Cerebellar nuclear complex (tissue), 1 donor: ENCODE data around the gene CBLC.
"Not testable (repeated sequence)": the region's sequence is repeated elsewhere in the genome, so short reads cannot be mapped to it uniquely, and the experiment has no call there.

Experiments used
- DNase-seq, 2 experiments: peaks; one replicate each; lab custom pipeline; 2025; lab: John Stamatoyannopoulos, UW

Gene CBLC

DNA sequence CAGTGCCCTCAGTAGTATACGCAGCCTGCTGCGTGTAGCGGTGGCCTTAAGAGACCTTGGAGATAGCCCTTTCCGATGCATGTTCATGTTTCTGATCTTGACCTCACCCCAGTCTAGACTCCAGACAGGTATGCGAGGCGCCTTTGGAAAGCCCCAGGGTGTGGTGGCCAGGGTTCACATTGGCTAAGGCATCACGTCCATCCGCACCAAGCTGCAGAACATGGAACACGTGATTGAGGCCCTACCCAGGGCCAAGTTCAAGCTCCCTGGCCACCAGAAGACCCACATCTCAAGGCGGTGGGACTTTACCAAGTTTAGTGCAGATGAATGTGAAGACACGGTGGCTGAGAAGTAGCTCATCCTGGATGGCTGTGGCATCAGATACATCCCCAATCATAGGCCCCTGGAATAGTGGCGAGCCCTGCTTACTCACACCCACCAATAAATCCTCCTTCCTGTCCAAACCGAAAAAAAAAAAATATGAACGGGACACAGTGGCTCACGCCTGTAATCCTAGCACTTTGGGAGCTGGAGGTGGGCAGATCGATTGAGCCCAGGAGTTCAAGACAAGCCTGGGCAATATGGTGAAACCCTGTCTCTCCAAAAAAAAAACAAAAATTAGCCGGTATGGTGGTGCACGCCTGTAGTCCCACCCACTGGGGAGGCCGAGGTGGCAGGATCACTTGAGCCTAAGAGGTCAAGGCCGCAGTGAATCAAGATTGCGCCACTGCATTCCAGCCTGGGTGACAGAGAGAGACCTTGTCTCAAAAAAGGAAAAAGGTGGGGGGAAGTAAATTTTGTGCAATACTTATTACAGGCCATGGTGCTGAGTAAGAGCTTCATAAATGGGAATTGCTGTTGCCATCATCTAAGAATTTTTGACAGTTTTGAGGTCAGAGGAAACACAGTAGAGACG, 12.4 kb upstream of the CBLC start:
- DNase-seq = no peak

DNA sequence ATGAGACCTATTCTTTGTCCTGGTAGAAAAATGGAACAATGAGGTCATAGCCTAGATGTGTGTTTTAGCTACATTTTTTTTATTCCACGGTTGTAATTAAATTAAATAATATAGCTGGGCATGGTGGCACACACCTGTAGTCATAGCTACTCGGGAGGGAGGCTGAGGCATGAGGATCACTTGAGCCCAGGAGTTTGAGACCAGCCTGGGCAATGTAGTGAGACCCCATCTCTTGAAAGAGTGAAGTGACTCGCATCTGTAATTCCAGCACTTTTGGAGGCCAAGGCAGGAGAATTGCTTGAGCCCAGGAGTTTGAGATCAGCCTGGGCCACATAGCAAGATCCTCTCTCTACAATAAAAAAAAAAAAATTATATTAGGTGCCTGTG, 11.7 kb upstream of the CBLC start:
- no peak for DNase-seq

DNA sequence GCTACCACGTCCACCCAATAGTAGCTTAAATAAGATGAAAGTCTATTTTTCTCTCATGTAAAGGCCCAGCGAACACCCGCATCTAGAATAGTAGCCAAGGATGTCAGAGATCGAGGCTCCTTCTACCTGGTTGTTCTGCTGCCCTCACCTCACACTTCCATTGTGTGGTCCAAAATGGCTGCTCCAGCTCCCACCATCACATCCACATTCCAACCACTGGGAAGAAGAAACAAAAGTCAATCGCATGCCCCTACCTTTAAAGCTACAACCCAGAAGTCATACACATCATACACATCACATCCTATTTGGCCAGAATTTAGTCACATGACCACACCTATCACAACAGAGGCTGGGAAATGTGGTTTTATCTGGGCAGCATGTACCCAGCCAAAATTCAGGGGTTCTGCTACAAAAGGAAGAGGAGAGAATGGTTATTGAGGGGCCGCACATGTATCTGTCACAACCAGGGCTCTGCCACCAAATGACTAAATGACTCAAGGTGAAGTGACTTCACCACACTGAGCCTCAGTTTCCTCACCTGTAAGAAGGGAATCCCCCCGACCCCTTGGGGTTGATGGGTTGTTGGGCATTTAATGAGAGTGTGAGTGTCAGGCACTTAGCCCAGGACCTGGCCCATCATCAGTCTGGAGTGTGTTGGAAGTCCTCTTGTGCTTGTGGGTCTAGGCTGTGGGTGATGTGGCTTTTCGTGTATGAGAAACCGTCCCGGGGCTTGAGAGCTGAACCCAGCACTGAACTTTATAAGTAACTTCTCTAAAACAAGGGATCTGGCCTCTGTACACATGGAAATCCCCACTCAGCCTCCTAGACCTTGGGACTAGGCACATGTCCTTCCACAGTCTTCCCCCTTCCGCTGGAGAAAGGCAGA, 10.2 kb upstream of the CBLC start:
- DNase-seq = no peak

DNA sequence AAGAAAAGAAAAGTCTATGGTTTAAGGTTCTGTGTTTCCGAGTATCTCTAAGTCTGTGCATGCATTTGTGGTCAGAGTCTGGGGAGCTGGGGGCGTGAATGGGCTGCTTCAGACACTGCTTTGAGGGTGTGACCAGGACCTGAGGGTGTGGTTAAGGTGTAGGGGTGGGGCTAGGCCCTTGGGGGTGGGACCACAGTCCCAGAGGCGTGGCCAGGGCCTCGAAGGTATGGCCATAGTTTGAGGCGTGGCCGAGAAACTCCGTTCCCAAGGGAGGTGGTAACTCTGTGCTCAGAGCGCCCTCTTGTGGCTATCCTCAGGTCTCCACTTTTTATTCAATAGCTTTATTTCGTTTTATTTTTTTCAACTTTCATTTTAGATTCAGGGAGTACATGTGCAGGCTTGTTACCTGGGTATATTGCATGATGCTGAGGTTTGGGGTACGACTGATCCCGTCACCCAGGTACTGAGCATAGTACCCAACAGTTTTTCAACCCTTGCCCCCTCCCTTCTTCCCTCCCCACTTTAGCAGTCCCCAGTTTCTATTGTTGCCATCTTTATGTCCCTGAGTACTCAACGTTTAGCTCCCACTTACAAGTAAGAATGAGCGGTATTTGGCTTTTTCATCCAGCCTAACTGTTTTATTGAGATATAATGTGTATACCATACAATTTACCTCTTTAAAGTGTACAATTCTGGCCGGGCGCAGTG, 7.0 kb upstream of the CBLC start:
- no peak for DNase-seq

DNA sequence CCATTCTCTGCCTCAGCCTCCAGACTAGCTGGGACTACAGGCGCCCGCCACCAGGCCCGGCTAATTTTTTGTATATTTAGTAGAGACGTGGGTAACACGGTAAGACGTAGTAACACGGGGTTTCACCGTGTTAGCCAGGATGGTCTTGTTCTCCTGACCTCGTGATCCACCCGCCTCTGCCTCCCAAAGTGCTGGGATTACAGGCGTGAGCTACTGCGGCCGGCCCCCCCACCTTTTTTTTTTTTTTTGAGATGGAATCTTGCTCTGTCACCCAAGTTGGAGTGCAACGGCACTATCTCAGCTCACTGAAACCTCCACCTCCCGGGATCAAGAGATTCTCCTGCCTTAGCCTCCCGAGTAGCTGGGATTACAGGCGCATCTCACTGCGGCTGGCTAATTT, 5.5 kb upstream of the CBLC start:
- not testable (repeated sequence) for DNase-seq

DNA sequence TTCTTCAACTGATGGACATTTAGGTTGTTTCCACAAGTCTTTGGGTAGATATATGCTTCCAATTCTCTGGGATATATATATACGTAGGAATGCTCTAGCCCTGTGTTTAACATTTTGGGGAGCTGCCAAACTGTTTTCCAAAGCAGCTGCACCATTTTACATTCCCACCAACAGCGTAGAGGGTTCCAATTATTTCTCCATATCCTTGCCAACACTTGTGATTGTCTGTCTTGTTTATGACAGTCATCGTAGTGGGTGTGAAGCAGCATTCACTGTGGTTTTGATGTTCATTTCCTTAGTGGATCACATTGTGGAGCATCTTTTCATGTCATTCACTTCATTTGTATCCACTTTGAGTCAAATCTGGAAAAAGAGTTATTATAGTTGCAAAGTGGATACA, 4.7 kb upstream of the CBLC start:
- DNase-seq = no peak

DNA sequence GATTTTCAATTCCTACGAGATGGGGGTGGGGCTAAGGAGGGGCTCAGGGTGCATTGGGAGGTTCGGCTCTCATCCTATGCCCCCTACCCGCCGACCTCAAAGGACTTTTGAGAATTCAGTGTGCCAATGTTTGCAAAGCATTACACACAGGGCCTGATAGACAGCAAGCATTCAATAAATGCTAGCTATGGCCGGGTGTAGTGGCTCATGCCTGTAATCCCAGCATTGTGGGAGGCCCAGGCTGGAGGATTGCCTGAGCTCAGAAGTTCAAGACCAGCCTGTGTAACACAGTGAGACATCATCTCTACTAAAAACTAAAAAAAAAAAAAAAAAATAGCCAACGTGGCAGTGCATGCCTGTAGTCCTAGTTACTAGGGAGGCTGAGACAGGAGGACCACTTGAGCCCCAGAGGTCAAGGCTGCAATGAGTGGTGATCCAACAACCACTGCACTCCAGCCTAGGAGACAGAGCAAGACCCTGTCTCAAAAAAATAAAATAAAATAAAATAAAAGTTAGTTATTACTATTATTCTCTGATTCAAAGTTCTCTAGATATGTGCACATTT, 1.9 kb upstream of the CBLC start:
- DNase-seq = no peak

DNA sequence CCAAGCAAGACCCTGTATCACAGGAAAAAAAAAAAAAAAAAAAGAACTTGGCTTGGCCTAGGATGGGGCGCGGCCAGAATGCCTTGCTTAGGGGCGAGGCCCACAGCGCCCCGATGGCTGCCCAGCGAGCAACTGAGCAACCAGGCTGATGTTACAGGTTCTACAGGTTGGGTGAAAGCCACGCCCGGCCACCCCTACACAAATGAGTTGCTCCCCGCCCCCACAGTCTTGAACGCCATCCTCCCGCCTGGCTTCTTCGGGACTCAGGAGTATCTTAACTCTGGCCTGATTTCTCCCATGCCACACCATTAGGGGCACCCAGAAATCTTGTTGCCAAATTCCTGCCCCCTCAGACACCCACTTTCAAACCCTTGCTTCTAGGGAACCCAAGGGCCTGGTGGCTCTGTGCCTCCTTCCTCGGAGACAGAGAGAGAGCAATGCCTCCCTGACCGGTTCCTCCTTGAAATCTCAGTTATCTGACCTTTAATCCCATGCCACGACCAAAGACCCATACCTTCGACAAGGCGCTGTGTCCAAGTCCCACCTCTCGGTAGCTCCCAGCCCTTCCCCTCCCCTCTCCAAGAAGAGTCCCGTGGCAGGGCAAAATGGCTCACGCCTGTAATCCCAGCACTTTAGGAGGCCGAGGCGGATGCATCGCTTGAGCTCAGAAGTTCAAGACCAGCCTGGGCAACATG, 1.1 kb upstream of the CBLC start:
- no peak for DNase-seq

DNA sequence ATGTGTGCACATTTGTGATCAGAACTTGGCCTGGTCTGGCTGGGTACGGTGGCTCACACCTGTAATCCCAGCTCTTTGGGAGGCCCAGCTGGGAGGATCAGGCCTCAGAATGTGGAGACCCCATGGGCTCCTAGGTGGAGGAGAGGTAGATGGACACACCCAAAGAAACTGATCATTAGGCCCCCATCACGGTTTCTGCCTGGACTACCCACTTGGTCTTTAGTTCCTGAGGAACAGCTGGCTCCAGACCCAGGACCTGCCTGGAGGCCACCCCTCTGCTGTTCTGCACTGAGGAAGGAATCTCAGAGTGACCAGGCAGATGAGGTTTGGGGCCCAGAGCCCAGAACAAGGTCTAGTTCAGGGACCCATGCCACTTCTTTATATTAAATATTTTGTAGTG, 1.5 kb downstream of the CBLC start:
- DNase-seq = no peak

DNA sequence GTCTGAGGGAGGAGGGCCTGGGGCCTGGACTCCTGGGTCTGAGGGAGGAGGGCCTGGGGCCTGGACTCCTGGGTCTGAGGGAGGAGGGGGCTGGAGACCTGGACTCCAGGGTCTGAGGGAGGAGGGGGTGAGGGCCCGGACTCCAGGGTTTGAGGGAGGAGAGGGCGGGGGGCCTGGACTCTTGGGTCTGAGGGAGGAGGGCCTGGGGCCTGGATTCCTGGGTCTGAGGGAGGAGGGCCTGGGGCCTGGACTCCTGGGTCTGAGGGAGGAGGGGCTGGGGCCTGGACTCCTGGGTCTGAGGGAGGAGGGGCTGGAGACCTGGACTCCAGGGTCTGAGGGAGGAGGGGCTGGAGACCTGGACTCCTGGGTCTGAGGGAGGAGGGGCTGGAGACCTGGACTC, 4.0 kb downstream of the CBLC start:
- DNase-seq = not testable (repeated sequence)

DNA sequence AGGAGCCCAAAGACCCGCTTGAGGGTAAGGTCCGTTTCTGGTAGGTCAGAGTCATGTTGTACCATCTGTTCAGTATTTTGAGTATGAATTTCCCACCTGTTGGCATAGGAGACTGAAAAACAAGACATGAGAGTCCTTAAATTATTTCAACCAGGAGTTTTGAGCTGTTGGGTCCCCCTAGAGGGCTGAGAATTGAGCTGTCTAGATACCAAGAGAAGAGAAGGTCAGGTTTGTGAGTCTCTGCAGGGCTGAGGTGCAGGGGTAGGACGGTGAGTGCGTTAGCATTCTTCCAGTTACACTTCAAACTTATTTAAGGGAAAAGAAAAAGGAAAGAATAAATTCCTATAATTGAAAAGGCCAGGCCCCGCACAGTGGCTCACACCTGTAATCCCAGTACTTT, 5.0 kb downstream of the CBLC start:
- no peak for DNase-seq

DNA sequence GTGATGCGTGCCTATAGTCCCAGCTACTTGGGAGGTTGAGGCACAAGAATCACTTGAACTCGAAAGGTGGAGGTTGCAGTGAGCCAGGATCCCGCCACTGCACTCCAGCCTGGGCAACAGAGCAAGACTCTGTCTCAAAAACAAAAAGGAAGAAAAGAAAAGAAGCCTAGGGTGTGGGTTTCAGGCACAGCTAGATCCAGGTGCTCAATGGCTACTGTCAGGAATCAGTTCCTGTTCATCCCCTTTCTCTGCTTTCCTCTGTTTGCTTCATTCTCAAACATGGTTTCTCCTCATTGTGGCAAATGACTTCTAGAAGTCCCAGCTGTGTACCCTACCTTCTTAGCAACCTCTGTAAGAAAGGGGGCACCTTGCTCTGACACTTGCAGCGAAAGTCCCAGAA, 5.9 kb downstream of the CBLC start:
- DNase-seq = no peak

DNA sequence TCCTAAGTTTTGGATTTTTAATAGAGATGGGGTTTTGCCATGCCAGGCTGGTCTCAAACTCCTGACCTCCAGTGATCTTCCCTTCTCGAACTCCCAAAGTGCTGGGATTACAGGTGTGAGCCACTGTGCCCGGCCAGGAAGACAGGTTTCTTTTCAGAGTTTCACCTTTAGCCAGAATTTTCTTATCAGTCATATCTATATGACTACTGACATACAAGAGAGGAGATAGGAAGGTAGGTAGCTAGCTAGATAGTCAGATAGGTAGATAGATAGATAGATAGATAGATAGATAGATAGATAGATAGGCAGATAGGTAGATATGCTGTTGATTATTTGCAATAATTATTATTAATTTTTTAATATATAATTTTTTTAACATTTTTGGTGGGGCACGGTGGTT, 7.6 kb downstream of the CBLC start:
- no peak for DNase-seq

DNA sequence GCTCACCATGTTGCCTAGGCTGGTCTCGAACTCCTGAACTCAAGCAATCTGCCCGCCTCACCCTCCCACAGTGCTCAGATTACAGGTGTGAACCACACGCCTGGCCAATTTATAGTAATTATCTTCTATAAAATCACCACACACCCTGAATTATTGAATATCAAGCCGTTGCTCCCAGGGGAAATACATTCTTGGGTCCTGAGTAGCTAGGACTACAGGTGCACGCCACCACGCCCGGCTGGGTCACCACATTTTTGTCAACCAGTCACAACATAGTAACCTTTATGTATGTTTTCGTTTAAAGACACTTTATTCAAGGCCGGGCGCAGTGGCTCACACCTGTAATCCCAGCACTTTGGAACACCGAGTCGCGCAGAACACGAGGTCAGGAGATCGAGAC, 8.3 kb downstream of the CBLC start:
- DNase-seq = no peak

DNA sequence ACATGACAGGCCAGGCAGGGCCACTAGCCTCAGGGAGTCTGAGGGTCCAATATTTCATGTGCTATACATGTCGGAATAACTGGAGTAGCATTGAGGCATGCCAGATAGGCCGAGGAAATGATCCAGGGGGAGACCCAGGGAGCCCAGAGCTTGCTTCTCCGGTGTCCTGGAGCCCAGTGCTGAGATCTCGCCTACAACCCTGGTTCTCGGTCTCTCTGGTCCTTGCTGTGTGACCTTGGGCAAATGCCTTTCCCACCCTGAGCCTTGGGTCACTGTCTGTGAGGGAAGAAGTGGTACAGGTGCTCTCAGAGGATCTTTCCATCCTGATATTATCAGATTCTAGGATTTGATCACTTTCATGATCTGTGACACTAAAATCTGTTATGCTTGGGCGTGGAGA, 11.3 kb downstream of the CBLC start:
- DNase-seq = no peak

DNA sequence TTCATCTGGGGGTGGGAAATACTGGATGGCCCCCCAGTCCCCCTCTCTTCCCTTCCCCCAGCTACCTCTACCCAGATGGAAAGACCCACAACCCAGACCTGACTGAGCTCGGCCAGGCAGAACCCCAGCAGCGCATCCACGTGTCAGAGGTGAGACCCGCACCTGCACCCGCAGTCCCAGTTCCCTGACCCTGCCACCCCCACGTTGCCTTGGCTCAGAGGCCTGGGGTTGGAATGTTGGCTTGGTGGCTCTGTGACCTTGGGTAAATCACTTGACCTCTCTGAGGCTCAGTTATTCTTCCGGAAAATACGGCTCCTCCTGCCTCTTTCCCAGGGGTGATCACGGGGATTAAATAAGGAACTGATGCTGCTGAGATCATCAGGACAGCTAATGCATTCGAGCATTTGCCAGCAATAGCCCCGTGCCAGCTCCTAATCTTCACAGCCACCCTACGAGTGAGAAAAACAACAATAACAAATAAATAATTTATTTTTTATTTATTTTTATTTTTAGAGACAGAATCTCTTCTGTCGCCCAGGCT, 12.3 kb downstream of the CBLC start:
- DNase-seq = no peak

DNA sequence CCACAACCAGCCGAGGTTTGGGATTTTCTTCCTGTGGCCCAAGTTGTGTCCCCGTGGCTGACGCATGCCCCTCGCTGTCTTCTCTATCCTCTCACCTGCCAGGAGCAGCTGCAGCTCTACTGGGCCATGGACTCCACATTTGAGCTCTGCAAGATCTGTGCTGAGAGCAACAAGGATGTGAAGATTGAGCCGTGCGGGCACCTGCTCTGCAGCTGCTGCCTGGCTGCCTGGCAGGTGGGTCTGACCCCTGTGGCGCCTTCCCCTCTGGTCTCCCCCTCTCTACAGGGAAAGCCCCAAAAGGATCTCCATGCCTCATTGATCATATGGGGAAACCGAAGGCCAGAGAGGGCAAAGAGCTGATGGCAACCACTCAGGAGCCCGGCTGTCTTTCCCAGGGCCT, 14.6 kb downstream of the CBLC start:
- no peak for DNase-seq

DNA sequence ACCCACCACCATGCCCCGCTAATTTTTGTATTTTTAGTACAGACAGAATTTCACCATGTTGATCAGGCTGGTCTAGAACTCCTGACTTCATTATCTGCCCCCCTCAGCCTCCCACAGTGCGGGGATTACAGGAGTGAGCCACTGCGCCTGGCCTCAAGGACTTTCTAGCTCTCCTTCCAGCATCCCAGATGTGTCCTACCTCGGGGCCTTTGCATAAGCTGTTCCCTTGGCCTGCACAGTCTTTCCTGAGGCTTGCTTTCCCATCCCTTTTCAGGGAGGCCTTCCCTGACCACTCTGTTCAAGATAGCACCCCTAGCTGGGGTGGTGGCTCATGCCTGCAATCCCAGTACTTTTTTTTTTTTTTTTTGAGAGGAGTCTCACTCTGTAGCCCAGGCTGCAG, 16.9 kb downstream of the CBLC start:
- no peak for DNase-seq

DNA sequence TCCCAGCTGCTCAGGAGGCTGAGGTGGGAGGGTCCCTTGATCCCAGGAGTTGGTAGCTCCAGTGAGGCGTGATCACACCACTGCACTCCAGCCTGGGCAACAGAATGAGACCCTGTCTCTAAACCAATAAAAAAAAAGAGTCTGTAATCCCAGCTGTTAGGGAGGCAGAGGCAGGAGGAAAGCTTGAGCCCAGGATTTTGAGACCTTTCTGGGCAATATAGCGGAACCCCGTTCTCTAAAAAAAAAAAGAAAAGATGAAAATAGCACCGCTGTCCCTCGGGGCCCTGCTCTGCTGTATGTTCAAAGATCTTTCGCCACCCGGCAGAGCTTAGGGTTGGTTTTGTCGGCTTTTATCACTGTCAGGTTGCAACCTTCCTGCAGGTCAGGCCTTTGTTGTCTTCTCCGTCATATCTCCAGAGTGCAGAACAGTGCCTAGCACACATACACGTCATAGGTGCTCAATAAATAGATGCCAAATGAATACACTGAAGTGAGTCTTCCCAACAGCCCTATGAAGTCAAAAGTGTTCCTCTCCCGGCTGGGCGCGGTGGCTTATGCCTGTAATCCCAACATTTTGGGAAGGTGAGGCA, 17.8 kb downstream of the CBLC start:
- DNase-seq = no peak

DNA sequence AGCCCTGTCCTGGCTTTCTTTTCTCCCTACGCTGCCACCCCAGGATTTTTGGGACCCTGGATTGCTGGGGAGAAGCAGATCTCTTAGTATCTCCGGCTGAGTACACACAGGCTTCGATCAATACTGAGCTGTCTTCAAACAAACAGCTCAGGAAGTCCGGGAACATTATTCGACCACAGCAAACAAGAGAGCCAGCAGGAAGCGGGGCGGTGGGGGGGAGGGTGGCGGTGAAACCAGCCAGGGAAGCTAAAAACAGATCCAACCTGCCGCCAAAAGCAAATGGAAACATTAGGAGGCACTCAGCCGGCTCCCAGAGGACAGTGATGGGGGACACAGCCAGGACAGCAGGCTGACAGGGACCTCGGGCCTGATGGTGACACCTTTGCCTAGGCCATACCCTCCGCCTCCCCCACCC, 19.0 kb downstream of the CBLC start:
- DNase-seq = no peak
